GM18861 (cell line): Measurements from ENCODE around the gene HOXA4.
A peak's percentile ranks its signal among the peaks of the same experiment; 100 is the strongest.

ENCODE experiments used
- ATAC-seq: cut with Tn5 transposase; IDR thresholded peaks from one replicate; pipeline ENCODE4 v1.9.1; 2021; ENCODE audit not compliant: unreplicated experiment

The HOXA4 gene

DNA sequence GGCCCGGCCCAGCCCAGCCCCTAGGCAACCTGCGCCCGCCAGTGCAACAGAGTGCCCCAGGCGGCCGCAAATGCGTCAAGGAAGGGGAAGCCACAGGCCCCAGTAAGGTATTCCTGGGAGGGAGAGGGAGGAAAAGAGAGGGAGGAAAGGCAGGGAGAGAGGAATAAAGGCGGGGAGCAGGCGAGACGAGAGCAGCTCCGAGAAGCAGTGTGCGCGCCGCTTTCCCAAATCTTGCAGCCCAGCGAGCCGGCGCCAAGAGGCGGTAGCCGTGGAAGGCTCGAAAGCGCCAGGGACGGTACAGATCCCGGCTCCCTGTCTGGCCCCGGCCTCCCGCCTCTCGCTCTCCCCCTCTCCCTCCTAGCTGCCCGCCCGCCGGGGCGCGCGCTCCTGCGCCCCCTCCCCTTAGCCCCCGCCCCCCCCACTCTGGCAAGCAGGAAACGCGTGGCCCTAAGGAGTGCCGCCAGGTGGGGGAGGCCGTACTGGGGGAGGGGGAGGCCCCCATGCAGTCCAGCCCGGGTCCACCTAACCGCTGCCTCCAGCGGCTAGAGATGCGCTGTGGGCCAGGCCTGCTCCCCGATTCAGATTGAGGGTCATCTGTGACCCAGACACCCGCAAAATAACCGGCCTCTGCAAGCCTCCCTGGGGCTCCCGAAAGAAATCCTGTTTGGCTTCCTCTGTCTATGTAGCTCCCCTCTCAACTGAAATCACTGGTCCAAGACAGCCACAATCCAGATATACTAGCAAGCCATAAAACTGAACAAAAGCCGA, 39.3 kb upstream of the HOXA4 start:
- no peak for ATAC-seq

DNA sequence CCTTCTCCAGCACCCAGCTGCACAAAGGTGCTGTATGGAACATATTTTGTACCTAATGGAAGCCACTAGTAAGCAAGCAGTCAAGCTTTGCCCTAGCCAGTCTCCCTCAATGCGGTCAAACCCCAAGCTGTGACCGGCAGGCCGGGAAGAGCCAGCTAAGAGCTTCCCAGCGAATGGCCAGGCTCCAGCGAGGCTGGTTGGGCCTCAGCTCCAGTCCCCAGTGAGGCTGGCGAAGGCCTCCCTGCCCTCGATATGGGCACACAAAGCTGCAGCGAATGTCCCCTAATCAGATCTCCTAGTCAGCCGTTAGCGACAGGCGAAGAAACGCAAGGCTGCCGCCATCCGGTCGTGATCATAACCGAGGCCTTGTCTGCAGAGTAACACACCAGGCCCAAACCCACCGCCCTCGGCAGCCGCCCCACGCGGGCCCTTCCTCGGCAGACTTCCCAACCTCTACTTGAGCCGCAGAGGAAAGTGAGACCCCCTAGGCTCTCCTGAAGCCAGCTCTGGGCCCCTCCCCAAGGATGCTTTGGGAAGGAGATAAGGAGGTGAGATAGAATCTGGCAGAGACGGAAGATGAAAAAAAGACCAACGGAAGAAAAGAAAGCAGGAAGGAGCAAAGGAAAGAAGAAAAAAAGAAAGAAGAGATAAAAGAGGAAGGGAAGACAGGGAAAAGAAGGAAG, 37.8 kb upstream of the HOXA4 start:
- ATAC-seq = no peak

DNA sequence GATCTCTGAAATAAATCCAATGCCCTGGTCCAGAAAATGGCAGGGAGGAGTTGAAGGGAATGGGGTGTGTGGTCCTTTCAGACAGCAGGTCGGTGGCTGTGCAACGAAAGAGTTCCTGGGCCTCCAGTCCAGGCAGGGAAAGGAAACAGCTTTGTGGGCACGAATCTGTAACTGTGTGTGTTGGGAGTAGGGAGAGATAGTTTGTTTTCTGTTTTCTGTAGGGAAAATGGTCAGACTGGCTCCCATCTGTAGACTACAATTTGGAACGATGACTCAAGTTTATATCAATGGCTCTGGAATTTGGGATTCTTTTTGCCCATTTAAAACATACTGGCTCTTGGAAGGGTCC, 37.3 kb upstream of the HOXA4 start:
- no peak for ATAC-seq

DNA sequence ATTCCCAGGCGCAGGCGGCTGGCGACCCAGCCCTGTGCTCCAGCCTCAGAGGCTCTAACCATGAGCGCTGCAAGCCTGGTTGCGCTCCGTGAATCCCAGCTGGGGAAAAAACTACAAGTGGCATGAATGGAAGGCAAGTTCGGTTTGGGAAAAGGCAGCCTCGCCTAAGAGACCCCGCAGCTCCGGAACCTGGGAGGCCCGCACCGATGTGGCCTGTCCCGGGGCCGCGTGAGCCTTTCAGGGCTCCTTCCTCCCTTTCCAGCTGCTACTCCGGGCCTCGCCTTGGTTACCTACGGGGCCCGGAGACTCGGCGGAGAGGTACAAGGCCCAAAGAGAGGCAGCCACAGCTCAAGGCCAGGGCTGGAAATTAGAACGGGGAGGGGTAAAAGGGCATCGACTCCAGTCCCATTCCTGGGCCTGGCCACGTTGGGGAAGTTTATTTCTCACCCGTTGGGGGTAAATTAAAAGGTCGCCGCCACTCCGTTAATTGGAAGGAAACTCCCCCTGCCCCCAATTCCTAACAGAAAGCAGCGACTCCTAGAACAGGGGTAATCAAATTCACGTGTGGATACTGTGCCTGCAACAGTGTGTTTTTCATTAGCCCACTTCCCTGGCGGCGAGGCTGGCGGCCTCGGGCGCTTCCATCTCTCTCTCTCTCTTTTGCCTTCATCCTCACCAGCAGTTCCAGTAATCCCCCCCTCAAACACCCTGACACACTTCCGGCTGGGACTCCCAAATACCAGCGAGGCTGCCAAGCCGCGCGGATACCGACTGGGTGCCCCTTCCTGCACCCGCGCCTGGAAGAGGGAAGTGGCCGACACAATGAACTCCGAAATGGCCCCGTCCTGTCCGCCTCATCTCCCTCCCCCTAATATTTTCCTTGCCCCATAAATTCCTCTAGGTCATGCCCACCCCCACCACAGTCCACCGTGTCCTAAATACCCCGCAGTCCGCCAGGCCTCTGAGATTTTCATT, 36.3 kb upstream of the HOXA4 start:
- ATAC-seq = no peak

DNA sequence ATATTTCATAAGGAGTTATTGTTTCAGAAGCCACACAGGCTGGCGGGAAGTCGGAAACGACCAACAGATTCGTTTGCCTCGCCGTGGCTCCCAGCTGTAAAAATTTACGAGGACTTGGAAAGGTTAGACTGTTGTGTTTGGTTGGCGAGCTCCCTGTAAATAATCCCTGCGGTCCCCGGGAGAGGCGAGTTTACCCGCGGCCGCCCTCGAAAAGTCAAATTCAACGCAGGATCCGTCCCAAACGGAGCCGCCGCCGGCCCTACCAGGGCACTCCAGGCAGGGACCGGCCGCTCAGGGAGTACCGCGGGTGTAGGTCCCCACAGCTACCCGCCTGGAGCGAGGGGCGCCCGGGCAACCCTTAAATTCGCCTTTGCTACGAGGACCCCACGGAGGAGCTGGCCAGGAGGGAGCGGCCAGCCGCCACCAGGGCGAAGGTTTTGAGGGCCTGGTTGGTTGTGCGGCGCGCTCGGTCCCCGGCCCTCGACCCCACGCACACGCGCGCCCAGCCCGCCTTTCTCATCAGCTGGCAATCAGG, 35.5 kb upstream of the HOXA4 start:
- no peak for ATAC-seq

DNA sequence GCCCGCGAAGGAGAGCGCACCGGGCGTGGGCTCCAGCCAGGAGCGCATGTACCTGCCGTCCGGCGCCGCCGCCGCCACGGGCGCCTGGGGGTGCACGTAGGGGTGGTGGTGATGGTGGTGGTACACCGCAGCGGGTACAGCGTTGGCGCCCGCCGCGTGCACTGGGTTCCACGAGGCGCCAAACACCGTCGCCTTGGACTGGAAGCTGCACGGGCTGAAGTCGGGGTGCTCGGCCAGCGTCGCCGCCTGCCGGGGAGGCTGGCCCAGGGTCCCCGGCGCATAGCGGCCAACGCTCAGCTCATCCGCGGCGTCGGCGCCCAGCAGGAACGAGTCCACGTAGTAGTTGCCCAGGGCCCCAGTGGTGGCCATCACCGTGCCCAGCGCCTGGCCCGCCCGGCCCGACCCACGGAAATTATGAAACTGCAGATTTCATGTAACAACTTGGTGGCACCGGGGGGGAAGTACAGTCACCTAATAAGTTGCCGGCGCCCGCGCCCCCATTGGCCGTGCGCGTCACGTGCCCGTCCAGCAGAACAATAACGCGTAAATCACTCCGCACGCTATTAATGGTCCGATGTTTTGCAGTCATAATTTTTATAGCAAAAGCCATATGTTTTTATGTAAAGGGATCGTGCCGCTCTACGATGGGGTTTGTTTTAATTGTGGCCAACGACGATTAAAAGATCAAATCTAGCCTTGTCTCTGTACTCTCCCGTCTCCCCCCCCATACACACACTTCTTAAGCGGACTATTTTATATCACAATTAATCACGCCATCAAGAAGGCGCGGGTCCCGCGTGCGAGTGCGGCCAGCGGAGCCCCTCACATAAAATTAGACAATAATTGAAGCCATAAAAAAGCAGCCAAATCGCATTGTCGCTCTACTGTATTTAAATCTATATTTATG, 34.8 kb upstream of the HOXA4 start, which contains the start of gene HOXA9:
Gene HOXA9, minus strand, starts transcription at position 449 of the 907 bp plus-strand sequence. Its CDS starts 80 bp downstream, at position 369.
- no peak for ATAC-seq

DNA sequence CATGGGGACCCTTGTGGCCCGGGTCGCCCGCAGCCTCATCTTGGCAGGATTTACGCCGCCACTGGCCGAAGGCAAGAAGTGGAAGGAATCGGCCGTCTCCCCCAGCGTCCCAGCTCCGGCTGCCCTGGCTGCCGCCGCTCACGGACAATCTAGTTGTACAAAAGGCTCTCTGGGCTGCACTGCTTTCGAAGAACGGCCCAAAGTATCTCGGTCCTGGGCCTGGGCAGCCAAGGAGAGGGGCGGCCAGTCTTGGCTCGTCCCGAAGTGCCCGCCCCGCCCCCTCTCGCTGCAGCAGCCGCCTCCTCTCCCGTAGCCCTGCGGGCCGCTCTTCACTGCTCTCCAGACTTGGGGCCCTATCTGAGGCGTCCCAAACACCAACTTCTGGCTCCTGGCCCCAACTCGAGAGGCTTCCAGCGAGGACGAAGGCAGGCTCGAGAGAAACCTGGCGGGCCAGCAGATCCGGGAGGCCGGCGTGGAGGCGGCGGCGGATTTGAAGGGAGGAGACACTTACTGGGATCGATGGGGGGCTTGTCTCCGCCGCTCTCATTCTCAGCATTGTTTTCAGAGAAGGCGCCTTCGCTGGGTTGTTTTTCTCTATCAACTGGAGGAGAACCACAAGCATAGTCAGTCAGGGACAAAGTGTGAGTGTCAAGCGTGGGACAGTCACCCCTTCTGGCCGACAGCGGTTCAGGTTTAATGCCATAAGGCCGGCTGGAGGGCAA, 34.0 kb upstream of the HOXA4 start:
- ATAC-seq = no peak

DNA sequence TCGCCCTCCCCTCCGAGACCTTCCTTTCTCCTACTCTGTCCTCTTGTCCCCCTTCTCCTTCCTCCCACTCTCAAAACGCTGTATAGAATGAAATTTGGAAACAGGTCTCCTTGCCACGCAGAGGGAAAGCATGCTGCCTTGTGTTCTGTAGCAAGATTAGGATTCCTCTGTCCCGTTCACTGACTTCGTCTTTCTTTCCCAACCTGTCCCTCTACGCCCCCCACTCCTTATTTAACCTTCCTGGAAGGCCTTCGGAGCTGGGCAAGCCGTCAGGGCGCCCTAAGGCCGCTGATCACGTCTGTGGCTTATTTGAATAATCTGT, 33.4 kb upstream of the HOXA4 start:
- ATAC-seq = no peak

DNA sequence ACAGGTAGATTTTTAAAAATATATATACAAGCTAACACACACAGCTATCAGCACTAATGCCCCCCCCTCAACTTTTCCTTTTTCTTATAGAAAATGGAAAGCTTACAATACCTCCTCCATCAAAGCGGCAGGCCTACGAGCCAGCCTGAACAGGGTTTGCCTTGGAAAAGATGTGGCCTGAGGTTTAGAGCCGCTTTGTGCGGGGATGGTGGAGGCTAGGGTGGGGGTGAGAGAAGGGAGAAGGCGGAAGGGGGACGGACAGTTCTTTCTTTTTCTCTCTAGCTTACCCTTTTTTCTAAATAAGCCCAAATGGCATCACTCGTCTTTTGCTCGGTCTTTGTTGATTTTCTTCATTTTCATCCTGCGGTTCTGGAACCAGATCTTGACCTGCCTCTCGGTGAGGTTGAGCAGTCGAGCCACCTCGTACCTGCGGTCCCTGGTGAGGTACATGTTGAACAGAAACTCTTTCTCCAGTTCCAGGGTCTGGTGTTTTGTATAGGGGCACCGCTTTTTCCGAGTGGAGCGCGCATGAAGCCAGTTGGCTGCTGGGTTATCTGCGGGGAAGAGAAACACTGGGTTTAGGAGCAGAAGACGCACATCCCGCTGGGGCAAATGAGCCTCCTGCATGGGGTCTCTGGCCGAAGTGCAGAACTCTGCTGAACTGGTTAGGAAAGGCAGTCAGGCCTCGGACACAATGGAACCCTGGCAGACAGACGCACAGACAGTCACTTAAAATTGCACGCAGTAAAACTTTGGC, 32.9 kb upstream of the HOXA4 start:
- no peak for ATAC-seq

DNA sequence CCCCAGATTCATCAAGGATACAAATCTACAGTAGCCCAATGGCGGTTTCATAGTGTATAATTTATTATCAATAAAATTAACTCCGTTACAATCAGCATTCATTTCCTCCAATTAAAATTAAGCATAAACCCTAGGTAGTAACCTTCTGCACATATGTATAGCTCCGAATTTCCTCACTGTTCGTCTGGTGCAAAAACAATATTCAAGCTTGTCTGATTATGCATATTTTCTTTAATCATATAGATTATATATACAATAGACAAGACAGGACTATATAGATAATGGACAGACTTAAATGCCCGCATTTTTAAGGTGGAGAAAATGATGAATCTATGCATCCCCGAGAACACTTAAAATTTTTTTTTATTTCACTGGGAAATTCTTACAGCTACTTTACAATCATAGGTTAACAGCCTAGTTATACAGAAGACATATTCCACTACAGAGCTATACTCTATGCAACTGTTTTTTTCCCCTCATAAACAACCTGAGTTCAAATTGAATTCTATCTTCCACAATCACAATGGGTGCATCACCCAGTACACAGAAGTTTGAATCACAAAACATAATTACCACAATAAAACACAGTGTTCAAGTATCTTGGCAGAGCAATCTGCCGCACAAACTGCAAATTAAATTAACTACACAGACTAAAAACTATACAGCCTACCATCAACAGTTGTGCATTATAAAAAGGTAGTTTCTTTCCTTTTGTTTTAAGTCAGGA, 32.2 kb upstream of the HOXA4 start:
- ATAC-seq = no peak

DNA sequence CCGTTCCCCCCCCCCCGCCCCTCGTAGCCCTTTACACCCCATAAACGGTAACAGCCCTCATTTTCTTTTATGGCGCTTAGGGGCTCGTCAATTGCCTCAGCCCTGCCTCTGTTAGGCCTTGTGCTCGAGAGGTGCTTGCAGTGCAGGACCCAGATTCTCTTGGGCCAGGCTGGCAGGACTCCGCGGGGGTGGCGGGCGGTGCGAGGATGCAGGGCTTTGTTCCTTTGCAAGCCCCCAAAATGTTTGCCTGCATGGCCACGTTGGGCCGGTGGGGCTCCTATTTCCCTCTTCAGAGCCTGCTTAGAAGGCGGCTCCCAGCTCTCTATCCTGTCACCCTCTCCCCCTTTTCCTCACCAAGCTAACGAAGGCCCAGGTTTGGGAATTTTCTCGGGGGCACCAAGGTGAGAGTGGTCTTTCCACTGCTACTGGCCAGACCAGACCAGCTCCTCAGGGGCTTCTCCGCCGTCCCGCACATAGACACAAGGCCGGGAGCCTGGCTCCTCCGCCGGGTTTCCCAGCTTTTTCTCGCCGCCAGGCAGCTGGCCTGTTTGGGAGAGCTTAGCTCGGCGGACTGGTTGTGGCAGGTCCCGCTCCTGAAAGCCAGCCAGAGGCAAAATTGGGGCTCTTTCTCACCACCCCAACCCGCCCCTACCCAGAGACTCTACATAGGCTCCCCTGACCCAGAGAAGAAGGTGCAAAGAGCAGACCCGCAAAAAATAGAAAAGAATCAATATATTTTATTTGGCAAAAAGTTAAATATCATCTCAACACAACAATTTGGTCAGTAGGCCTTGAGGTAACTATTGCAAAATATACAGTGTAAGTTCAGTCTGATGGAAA, 31.4 kb upstream of the HOXA4 start:
- no peak for ATAC-seq

DNA sequence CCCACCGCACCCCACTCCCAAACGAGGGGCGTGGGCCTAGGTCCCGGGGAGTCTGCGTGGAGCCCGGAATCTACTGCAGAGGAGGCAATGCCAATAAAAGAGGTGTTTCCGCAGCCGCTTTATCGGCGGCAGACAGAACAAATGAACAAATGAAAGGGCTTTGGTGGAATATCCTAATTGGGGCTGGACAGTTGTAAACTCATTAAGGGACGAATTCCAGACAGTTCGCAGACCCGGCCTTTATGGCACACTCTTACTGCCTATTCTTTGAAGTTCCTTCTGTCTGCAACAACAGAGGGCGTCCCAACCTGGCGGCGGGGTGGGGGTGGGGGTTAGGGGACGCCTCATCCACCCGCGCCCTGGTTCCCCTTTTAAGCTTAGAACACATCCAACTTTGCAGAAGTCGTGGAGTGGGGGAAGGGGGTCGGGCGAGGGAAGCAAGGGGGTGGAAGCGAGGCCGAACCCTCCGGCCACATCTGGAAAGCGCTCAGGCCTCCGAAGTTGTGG, 30.7 kb upstream of the HOXA4 start:
- ATAC-seq = no peak

DNA sequence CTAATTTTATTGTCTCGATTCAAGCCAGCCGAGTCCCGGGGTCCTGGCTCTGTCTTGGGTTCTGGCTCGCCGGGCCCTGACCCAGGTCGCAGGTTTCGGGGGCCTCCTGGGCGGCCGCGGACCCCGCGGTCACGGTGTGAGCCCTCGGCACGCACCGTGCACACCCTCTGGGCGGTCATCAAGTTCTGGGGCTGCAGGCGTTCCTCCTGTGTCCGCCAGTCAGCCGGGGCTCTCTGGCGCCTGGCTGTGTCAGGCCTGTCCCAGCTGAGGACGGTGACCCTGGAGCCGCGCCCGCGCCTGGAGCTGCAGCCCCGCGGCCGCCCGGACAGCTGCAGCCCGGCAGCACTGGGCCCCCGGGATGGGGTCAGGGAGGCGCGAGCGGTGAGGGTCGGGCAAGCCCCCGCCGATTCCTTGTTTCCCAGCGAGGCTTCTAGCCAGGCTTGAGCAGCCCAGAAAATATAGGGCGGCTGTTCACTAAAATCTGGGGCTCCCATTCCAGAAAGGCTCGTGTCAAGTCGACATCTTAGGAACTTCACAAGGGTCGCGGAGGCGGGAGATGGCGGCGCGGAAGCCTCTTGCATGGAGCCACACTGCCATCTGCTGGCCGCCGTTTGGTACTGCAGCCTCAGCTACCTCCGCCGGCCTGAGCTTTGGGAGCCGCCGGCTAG, 30.1 kb upstream of the HOXA4 start:
- peak; percentile 47 for ATAC-seq

DNA sequence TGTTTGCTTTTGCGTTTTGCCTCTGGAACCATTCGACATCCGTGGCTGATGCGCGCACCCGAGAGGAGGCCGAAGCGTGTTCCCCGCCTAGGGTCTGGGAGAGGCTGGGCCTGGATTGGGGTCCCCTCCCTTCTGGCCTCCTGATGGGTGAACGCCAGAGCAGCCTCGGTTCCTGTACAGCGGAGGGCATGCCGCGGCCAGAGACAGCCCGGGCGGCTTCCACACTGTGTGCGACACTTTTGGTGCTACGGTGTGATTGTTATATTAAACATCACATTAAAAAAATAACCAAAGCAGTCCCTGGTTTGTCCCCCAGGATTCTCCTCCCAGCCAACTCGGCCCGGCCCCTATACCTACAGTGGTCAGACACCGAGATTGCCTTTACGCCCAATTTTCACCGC, 29.6 kb upstream of the HOXA4 start:
- no peak for ATAC-seq

DNA sequence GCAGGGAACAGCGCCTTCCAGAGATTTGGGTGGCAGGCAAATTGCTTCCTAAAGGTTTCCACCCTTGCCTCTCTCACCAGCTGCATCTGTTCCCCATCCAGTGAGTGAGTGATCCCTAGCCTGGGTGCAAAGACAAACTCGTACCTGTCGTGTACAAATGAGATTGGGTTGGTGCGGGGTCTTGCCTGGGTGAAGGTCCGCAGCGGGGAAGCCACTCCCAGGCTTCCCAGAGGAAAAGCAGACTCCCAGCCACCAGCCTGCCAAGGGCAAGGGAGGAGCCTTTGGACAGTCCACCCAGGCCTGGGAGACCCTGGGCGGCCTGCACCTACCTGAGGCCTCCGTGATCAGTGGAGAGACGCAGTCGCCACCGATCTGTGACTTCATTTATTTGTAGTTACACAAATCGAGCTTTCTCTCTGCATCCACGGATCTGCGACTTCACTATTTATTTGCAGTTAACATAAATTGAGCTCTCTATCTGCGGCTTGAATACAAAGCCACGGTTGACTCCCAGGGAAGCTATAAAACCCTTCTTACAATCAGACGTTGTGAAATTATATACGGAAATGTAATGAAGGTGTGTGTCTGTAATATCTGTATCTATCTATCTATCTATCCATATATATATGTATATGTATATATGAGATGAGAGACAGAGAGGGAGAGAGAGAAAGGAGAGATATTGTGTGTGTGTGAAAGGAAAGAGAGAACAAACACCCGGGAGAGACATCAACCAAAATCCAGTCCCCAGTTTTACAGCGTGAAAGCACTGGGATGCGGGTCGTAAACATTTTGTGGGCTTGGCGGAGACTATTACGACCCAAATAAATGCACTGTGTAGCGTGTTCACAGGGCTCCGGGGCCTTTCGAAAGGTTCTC, 28.9 kb upstream of the HOXA4 start:
- no peak for ATAC-seq
